Measurements from ENCODE around the gene STK39.

Gene STK39

DNA sequence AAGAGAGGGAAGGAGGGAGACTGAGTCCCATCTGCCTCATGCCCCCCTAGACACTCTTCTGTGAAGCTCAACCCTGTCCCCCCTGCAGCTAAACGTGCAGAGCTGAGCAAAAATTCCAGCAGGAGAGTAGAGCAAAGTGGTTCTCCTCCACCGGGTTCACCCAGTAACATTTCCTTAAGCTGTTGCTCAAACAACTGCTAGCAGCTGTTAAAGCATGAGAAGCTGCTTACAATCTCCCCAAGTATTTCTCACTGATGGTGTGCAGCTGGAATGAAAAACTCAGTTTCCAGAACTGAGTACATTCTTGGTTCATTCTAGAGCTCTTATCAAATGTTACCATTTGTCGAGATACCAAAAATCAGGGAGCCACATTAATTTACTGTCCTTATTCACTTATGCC lies 92.3 kb downstream of the STK39 start:
- Mint-ChIP-seq H3K27ac (no peak overlapping the region), H3K9me3 (ENCODE audit: low read depth) (no peaks in the 10 kb centered on the region), H3K27me3 (no peaks in the 10 kb centered on the region), H3K4me3 (no peak overlapping the region), H3K4me1 (ENCODE audit: low read depth) (peaks cover 5% of the 10 kb centered on the region), H3K36me3 (peaks cover 19% of the 10 kb centered on the region)

DNA sequence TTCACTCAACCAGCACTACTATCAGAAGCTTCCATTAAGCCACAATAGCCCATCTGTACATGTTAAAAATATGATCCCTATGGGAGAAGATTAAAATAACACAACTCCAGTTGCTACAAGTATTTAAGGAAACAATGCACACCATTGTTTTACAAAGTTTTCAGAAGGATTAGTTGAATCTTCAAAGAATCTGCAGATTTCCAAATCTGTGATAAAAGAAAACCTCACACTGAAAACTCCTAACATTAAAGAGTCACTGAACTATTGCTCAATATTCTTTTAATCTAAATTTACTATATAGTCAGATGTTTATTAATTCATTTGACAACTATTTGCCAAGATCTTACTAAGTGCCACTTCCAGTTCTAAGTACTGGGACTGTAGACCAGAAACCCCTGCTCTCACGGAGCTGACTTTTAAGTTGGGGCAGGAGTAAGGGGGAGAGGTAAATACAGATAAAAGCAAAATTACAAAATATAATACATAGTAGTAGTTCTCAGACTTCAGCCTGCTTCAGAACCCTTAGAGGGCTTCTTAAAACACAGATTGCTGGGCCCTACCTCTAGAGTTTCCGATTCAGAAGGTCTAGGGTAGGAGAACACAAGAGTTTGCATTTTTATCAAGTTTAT lies 94.4 kb downstream of the STK39 start:
- Mint-ChIP-seq H3K27ac (no peak overlapping the region), H3K27me3 (no peaks in the 10 kb centered on the region), H3K36me3 (peaks cover 20% of the 10 kb centered on the region), H3K4me3 (no peak overlapping the region), H3K9me3 (ENCODE audit: low read depth) (no peaks in the 10 kb centered on the region), H3K4me1 (ENCODE audit: low read depth) (peaks cover 5% of the 10 kb centered on the region)

DNA sequence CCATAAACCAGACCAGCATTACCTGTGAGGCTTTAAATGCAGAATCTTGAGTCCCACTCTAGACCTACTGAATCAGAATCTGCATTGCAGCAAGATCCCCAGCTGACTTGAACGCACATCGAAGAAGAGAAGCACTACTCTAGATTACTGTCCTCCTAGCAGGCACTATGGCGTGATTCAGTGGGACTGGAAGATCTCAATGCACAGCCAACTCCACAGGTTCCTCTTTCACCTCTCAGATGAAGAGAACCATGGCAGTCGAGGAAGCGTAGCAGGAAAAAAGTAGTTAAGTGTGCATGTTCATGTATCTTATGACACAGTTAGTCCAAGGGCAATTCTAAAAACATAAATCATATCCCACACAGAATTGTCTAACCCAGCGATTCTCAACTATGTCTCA lies 97.4 kb downstream of the STK39 start:
- Mint-ChIP-seq H3K9me3 (ENCODE audit: low read depth) (no peaks in the 10 kb centered on the region), H3K27me3 (no peaks in the 10 kb centered on the region), H3K36me3 (peaks cover 21% of the 10 kb centered on the region), H3K27ac (no peak overlapping the region), H3K4me3 (no peak overlapping the region), H3K4me1 (ENCODE audit: low read depth) (no peaks in the 10 kb centered on the region)

DNA sequence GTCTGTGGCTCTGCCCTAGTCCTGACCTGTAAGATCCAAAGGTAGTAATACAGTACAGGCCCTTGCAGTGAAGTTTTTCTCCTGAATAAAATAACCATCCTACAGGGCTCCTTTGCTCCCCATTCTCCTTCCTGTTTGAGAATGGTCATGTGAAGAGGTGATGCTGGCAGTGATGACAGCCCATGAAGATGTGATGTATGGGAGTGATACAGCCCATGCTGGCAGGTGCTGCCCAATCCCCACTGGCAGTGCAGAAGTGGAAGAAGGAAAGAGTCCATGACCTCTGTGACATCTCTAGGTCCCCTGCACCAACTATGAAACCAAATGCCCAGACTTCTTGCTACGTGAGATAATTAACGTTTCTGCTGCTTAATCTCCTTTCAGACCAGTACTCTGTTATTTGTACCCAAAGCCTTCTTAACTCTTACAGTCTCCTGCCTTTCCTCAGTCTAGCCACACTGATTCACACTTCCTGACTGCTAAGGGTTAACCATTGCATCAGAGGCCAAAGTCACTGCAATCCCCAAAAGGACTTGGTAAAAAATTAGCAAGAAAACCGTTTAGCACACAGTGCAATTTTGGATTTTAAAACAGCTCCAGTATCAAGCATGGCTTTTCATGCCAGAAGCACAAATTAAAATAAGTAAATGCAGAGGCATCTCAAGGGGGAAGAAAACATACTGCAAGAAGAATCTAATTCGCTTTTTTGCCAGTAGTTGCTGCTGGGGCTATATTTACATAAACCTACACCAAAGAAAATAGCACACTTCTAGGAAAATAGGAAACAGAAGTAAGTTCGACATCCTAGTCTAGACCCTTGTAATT lies 98.0 kb downstream of the STK39 start:
- Mint-ChIP-seq H3K36me3 (peaks cover 23% of the 10 kb centered on the region), H3K9me3 (ENCODE audit: low read depth) (no peaks in the 10 kb centered on the region), H3K27me3 (no peaks in the 10 kb centered on the region), H3K4me3 (no peak overlapping the region), H3K27ac (no peak overlapping the region), H3K4me1 (ENCODE audit: low read depth) (no peaks in the 10 kb centered on the region)

DNA sequence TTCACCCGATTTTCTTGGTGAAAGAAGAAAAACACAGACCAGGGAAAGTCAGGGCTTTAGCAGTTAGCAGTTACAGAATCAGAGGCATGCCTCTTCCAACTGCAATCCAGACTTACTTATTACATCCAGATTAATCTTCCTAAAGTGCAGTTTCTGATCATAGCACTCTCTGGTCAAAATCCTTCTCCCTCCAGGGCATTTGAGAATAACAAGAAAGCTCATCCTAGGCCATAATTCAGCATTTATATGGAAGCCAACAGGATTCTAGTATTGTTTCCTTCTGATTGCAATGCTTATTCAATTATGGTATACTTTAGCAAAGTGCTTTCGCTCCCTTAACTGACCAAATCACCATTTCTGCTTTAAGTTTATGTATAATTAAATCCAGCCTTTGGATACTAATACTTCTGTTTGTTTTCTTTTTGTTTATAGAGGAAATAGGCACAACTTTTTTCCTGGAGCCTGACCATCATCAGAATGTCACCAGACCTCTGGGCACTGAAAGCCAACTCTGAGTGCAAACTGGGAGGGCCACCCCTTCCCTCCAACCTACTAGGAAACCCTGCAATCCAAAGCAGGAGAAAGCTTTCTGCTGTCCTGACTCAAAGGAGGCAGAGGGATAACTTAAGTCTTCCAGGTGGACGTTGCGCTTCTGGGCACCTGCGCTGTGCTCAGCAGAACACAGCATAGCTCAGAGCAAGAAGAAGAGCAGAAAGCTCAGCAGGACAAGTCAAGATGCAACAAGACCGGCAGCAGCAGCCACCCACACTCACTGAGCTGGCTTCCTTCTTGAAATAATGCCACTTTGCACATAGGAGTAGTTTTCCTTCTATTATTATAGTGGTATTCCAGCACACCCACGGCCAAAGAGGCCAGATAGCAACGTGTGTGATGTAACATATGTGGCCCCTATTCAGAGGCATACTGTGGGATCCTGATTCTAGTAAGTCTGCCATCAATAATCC lies 99.3 kb downstream of the STK39 start:
- H3K27ac Mint-ChIP-seq: no peak overlapping the region
- H3K4me1 Mint-ChIP-seq (ENCODE audit: low read depth): no peaks in the 10 kb centered on the region
- no peaks in the 10 kb centered on the region for H3K9me3 Mint-ChIP-seq (ENCODE audit: low read depth)
- H3K27me3 Mint-ChIP-seq: no peaks in the 10 kb centered on the region
- H3K4me3 Mint-ChIP-seq: no peak overlapping the region
- peaks cover 25% of the 10 kb centered on the region for H3K36me3 Mint-ChIP-seq

DNA sequence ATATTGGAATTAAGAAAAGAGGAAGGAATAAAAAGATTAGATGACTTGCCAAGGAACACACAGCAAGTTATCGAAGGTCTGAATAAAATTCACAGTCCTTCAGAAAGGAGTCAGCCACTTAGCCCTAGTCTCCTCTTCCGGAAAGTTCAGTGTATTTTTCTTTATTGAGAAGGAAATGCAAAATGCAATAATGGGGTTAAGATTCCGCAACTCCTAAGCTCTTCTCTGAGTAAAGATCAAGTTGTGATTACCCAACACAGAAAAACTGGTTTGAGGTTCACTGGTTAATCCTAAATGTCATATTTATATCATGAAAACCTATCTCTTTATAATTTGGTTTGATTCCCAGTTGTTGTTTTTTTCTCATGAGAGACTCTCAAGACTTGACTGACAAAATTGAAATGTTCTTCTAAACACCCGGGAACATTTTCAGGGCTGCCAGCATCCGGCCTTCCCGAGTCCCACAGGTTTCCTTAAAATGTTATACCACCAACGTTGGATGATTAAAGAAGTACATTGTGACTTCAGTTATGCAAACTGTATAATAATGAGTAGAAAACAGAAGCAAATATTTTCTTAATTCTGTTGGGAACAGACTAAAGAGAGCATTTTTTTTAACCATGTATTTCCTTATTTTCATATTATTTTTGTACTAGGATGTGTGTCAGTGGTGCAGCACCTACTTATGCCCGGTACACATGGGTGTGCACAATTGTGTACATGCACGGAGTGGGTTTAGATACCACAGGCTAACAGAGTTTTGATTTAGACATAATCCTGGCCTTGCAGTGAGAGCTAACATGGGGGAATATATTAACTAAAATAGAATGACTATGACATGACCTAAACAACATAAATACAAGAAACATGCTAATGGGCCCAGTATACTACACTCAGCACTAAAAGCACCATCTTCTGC lies 100.2 kb downstream of the STK39 start:
- H3K4me3 Mint-ChIP-seq: no peak overlapping the region
- no peaks in the 10 kb centered on the region for H3K27me3 Mint-ChIP-seq
- no peaks in the 10 kb centered on the region for H3K9me3 Mint-ChIP-seq (ENCODE audit: low read depth)
- no peak overlapping the region for H3K27ac Mint-ChIP-seq
- peaks cover 20% of the 10 kb centered on the region for H3K36me3 Mint-ChIP-seq
- no peaks in the 10 kb centered on the region for H3K4me1 Mint-ChIP-seq (ENCODE audit: low read depth)

DNA sequence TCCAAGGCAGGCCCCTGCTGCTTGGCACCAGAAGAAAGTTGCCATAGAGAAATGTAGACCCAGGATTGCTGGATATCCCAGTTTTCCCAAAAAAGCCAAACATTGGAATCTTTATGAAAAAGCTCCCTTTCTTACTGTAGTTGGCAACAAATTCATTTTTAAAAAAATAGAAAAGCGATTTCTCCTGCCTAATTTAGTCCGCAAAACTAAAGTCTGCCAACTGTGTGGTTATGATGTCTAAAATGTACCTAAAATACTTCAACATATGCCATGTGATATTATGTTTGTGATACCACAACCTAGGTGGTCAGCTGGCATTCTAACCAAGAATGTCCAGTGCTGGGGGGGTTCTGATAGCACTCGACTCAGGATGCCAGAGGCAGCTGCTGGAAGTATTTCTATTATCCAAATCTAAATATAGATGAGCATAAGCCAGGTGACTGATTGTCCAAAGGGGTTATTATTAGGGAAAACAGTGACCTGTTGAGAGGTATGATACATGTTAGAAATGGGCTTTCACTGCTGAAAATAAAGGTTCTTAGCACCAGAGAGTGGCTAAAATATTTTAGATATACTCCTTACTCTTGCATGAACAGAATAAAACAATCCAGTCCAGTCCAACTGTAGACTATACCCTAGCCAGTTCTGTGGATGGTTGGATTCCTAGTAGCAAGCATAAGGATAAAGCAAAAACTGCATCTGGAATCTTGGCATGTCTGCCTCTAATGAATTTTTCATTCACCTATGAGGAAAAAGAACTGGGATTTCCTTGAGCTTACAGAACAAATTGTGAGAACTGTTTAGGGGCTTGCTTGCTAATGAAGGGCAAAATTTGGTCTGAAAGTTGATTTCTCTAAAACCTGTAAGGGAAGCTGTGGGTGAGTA lies 101.7 kb downstream of the STK39 start:
- H3K27ac Mint-ChIP-seq: no peak overlapping the region
- H3K4me3 Mint-ChIP-seq: no peak overlapping the region
- no peaks in the 10 kb centered on the region for H3K9me3 Mint-ChIP-seq (ENCODE audit: low read depth)
- no peaks in the 10 kb centered on the region for H3K27me3 Mint-ChIP-seq
- H3K36me3 Mint-ChIP-seq: peaks cover 11% of the 10 kb centered on the region
- H3K4me1 Mint-ChIP-seq (ENCODE audit: low read depth): no peaks in the 10 kb centered on the region

DNA sequence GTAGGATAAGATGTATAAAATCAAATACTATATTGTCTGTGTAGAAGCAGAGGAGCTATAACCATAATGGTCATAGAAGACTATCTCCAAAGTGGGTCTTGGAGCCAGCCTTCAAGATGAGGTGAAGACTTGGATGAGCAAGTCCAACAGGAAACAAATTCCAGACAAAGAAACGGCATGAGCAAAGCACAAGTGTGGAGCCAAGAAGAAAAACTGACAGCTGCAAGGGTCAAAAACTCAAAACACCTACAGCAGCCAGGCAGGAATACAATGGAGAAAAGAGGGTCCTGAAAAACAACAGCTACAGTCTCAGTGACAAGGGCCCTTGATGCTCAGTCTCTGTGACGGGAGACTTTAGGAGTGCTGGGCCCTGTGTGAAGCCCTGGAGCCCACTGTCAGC lies 102.4 kb downstream of the STK39 start:
- Mint-ChIP-seq H3K4me1 (ENCODE audit: low read depth) (no peaks in the 10 kb centered on the region), H3K36me3 (peaks cover 11% of the 10 kb centered on the region), H3K27ac (no peak overlapping the region), H3K27me3 (no peaks in the 10 kb centered on the region), H3K9me3 (ENCODE audit: low read depth) (no peaks in the 10 kb centered on the region), H3K4me3 (no peak overlapping the region)

DNA sequence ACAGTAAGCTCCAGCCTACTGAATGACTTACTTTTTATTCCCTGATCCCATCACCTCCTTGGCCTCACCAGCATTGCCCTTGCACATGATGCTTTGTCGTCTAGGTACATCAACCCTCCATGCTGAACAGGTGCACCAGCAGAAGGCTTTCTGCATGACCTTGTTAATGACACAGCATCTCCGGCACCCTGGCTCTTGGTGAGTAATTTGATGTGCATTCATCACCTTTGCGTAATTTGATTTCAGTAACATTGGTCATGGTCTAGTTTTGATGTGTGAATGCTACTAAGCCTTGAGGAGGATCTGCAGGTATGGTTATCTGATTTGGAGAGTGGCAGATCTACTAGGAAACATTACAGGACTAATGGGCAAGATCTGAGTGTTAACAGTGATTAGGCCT lies 103.6 kb downstream of the STK39 start:
- H3K36me3 Mint-ChIP-seq: peaks cover 9% of the 10 kb centered on the region
- no peaks in the 10 kb centered on the region for H3K4me1 Mint-ChIP-seq (ENCODE audit: low read depth)
- no peaks in the 10 kb centered on the region for H3K27me3 Mint-ChIP-seq
- H3K9me3 Mint-ChIP-seq (ENCODE audit: low read depth): no peaks in the 10 kb centered on the region
- H3K27ac Mint-ChIP-seq: no peak overlapping the region
- no peak overlapping the region for H3K4me3 Mint-ChIP-seq

DNA sequence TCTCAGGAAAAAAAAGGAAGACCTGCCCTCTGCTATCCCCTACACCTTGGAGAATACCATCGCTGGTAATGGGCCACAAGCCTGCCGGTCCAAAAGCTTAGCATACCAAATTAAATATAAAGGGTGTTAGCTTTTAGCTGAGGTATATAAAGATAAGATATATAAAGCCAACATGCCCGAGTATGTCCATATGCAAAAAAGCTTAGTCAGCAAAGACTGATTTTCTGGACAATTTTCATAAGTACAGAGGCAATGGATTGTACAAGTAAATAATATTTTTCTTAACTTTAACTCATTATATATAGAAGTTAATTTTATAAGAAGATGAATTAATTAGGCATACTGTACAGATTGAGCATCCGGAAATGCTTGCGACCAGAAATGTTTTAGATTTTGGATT lies 106.5 kb downstream of the STK39 start:
- H3K4me1 Mint-ChIP-seq (ENCODE audit: low read depth): peaks cover 10% of the 10 kb centered on the region
- no peaks in the 10 kb centered on the region for H3K27me3 Mint-ChIP-seq
- no peak overlapping the region for H3K27ac Mint-ChIP-seq
- no peaks in the 10 kb centered on the region for H3K9me3 Mint-ChIP-seq (ENCODE audit: low read depth)
- H3K36me3 Mint-ChIP-seq: peaks cover 7% of the 10 kb centered on the region
- H3K4me3 Mint-ChIP-seq: no peak overlapping the region

DNA sequence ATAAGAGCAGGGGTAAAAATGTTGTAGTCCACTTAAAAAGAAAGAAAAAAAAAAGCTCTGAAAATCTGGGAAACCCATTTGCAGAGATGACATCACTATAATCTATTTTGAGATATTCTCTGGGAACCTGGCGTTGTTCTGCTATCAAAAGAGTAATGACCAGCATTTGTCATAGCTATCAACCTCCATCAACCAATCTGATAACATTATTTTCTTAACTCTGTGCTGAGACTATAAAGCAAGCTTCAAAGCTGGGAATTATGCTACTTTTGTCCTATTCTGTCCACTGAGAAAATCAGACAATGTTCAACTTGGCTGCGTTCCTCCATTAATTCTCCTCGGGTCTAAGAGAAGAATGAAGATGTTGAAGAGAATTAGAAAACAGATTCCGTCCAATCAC lies 107.5 kb downstream of the STK39 start:
- H3K4me1 Mint-ChIP-seq (ENCODE audit: low read depth): peaks cover 10% of the 10 kb centered on the region
- no peaks in the 10 kb centered on the region for H3K9me3 Mint-ChIP-seq (ENCODE audit: low read depth)
- no peak overlapping the region for H3K27ac Mint-ChIP-seq
- H3K36me3 Mint-ChIP-seq: peaks cover 6% of the 10 kb centered on the region
- no peaks in the 10 kb centered on the region for H3K27me3 Mint-ChIP-seq
- H3K4me3 Mint-ChIP-seq: no peak overlapping the region

DNA sequence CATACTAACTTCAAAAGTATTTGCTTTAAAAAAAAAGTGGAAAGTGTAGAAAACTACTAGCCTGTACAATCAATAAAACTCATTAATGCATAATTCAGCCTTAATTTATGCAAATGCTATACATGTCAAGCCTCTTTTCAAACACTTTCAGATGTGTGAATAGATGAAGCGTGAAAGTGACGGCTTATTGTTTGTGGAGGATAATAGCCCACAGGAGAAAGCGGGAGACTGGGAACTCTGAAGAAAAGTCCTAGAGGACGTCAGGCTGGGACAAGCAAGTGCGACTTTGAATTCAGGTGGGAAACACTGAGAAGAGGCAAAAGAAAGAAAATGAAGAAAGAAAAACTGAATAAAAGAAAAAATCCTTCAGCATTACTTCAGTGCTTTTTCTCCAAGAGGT lies 108.5 kb downstream of the STK39 start:
- H3K4me3 Mint-ChIP-seq: no peak overlapping the region
- H3K9me3 Mint-ChIP-seq (ENCODE audit: low read depth): no peaks in the 10 kb centered on the region
- no peaks in the 10 kb centered on the region for H3K27me3 Mint-ChIP-seq
- peaks cover 4% of the 10 kb centered on the region for H3K36me3 Mint-ChIP-seq
- H3K4me1 Mint-ChIP-seq (ENCODE audit: low read depth): peaks cover 10% of the 10 kb centered on the region
- no peak overlapping the region for H3K27ac Mint-ChIP-seq

DNA sequence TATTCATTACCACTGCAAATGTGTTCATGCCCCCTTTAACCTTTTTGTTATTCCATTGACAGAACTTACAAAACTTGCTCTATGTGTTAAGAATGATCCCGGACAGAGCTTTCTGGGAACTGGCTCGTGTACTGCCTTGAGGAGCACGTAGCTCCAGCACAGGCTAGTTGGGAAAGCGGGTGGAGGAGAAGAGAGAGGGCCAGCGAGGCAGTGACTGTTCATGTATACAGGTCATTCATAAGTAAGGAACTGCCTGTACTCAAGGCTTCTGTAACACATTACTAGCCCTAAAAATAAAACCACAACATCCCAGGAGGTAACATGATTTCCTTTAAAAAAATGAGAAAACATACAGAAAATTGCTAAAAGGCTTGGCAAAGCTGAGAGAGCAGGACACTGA lies 109.0 kb downstream of the STK39 start:
- no peak overlapping the region for H3K27ac Mint-ChIP-seq

More for the DNA sequence above, 109.0 kb downstream of the STK39 start:
- Mint-ChIP-seq H3K9me3 (ENCODE audit: low read depth) (no peaks in the 10 kb centered on the region), H3K36me3 (peaks cover 2% of the 10 kb centered on the region), H3K27me3 (no peaks in the 10 kb centered on the region), H3K4me1 (ENCODE audit: low read depth) (peaks cover 10% of the 10 kb centered on the region), H3K4me3 (no peak overlapping the region)
